Endothelial cell of umbilical vein (primary cell): ENCODE results near the gene FAM53A. TPM values are rescaled to one million over a fixed set of nuclear protein-coding genes. Genes with fewer than 3 reads are reported as not detected.

Experiments used
- BruUV-seq: library from RNA; stranded (reverse); fragments of 400-500 nt; replicated peaks from 2 replicates; lab custom pipeline; 2021; lab: Mats Ljungman, UMichigan
- CTCF ChIA-PET: fragments of 300-600, 350-600 bp; sonication (Branson Sonifier 250); formaldehyde crosslinking; loops from one replicate; lab custom pipeline; 2021; ENCODE audit warnings: antibody characterized with exemption, inconsistent platforms; lab: Charles Lee
- POLR2A ChIA-PET: fragments of 300-600, 350-600 bp; sonication (Branson Sonifier 250); formaldehyde crosslinking; loops from one replicate; lab custom pipeline; 2021; ENCODE audit warnings: antibody characterized with exemption, inconsistent platforms; lab: Charles Lee
- DNase-seq: peaks from one replicate; pipeline ENCODE4 v3.0.0-alpha.2; 2011; ENCODE audit warnings: low read depth, low spot score
- FAIRE-seq: peaks from 2 replicates; lab custom pipeline; 2011; peaks lifted over from hg19 to GRCh38; lab: Jason Lieb, UNC
- H2AFZ ChIP-seq: 2 replicates; pipeline ENCODE4 v1.6.0; 2012; ENCODE audit warnings: low read depth, low read length, control low read depth, inconsistent platforms
- H3K27ac ChIP-seq: 2 replicates; pipeline ENCODE4 v1.5.1; 2011; ENCODE audit warnings: low read depth, mild to moderate bottlenecking, control low read depth, low read length, moderate library complexity; ENCODE audit not compliant: insufficient read depth
- H3K27me3 ChIP-seq, 2 experiments: 2 replicates each; pipeline versions ENCODE4 v1.6.0 to v1.6.1; 2011; ENCODE audit warnings: low read length in 2 of 2, mixed read lengths in 1 of 2; ENCODE audit not compliant: control insufficient read depth in 2 of 2, insufficient read depth in 2 of 2
- H3K36me3 ChIP-seq, 2 experiments: 2 replicates in 1 of 2; 3 replicates in 1 of 2; pipeline ENCODE4 v1.5.1; 2011; ENCODE audit warnings: low read length in 2 of 2, mild to moderate bottlenecking in 1 of 2, moderate library complexity in 1 of 2; ENCODE audit not compliant: control insufficient read depth in 2 of 2, insufficient read depth in 2 of 2; ENCODE audit errors: extremely low read depth in 1 of 2
- H3K4me1 ChIP-seq: 3 replicates; pipeline ENCODE4 v1.5.1; 2011; ENCODE audit warnings: mild to moderate bottlenecking, low read length; ENCODE audit not compliant: control insufficient read depth, insufficient read depth; ENCODE audit errors: extremely low read depth
- H3K4me2 ChIP-seq: 2 replicates; pipeline ENCODE4 v1.6.1; 2011; ENCODE audit warnings: low read length, control low read depth, mixed read lengths; ENCODE audit not compliant: insufficient read depth
- H3K4me3 ChIP-seq, 3 experiments: fragments of 200-600 bp in 1 of 3; sonication (generic), shearing (Covaris generic) in 1 of 3; replicated peaks in 1 of 3; 2 replicates each; pipeline ENCODE4 v1.5.1; 2011 to 2016; ENCODE audit warnings: control low read depth in 3 of 3, low read length in 3 of 3, mild to moderate bottlenecking in 2 of 3, inconsistent platforms in 1 of 3, low read depth in 1 of 3, moderate library complexity in 1 of 3; ENCODE audit not compliant: insufficient read depth in 1 of 3
- H3K79me2 ChIP-seq: 2 replicates; pipeline ENCODE4 v1.6.0; 2012; ENCODE audit warnings: low read length, inconsistent platforms; ENCODE audit not compliant: control insufficient read depth, insufficient read depth
- H3K9ac ChIP-seq: replicated peaks from 2 replicates; pipeline ENCODE3; 2011; ENCODE audit warnings: low read length, control low read depth; ENCODE audit not compliant: insufficient read depth; ENCODE audit errors: extremely low read depth
- H3K9me1 ChIP-seq: replicated peaks from 3 replicates; pipeline ENCODE4 v1.6.0; 2011; ENCODE audit warnings: mild to moderate bottlenecking, low read length; ENCODE audit not compliant: control insufficient read depth, insufficient read depth; ENCODE audit errors: extremely low read depth
- H3K9me3 ChIP-seq: replicated peaks from 2 replicates; pipeline ENCODE4 v1.5.1; 2012; ENCODE audit warnings: low read length, inconsistent platforms; ENCODE audit not compliant: control insufficient read depth, insufficient read depth
- H4K20me1 ChIP-seq: replicated peaks from 2 replicates; pipeline ENCODE3; 2011; ENCODE audit warnings: mild to moderate bottlenecking, low read length; ENCODE audit not compliant: control insufficient read depth, insufficient read depth; ENCODE audit errors: extremely low read depth
- GATA2 ChIP-seq: IDR thresholded peaks from 2 replicates; pipeline ENCODE4 v1.7.0; 2011; ENCODE audit warnings: low read depth, mild to moderate bottlenecking, moderate library complexity, mixed read lengths, low read length; ENCODE audit not compliant: insufficient read length, insufficient read depth
- JUN ChIP-seq: IDR thresholded peaks from 2 replicates; pipeline ENCODE4 v1.6.1; 2011; ENCODE audit warnings: borderline replicate concordance, low read depth; ENCODE audit not compliant: insufficient read length, insufficient read depth
- POLR2A ChIP-seq: IDR thresholded peaks from 2 replicates; pipeline ENCODE4 v1.6.1; 2012; ENCODE audit warnings: low read depth, mild to moderate bottlenecking, control low read depth, low read length
- POLR2AphosphoS5 ChIP-seq: IDR thresholded peaks from 2 replicates; pipeline ENCODE4 v1.6.1; 2012; ENCODE audit warnings: low read depth, mild to moderate bottlenecking, control low read depth, low read length, moderate library complexity; ENCODE audit not compliant: insufficient read depth
- dilution Hi-C: fragments of 300-500 bp; cut with MboI; formaldehyde crosslinking; loops from one replicate; pipeline ENCODE4 v1.15.0; 2019; ENCODE audit warnings: low sequenced_read_pairs; ENCODE audit not compliant: extremely low pct_ligation_motif_present
- intact Hi-C: fragments of 100-400 bp; cut with micrococcal nuclease; formaldehyde crosslinking; loops from one replicate; pipeline ENCODE4 v1.10.0; 2022
- polyA plus RNA-seq, 4 experiments: library from polyadenylated mRNA; depleted of rRNA in 3 of 4; stranded (reverse) in 3 of 4; unstranded in 1 of 4; fragments of >200 nt; gene quantifications; 2 replicates each; pipeline versions ENCODE4 v1.2.1 to v1.2.3, GENCODE V29; 2011 to 2012; ENCODE audit warnings: missing spikeins in 1 of 4
- total RNA-seq: library from RNA; stranded (reverse); gene quantifications from 2 replicates; pipeline ENCODE4 v1.2.3, GENCODE V29; 2021
- TF ChIP-seq, protein P1 (sequence below): IDR thresholded peaks from 2 replicates; pipeline ENCODE4 v1.6.1; 2011; ENCODE audit not compliant: insufficient read depth, insufficient read length

FAM53A gene
- total and polyA plus RNA-seq, 2 donors (not counting 3 experiments of a cell fraction or from before 2014, with no cell fraction given): 1.3 to 1.7 TPM

- POLR2A ChIA-PET: no interaction called here
- Histone ChIP-seq H3K9me1 (no peaks in the 10 kb centered on the region), H3K9me3 (no peaks in the 10 kb centered on the region), H3K79me2 (no peaks in the 10 kb centered on the region), H2AFZ (no peak overlapping the region), H3K4me2 (no peak overlapping the region), H3K27me3 (no peaks in the 10 kb centered on the region), H3K27ac (no peak overlapping the region), H3K4me1 (no peaks in the 10 kb centered on the region), H3K36me3 (no peaks in the 10 kb centered on the region), H3K4me3 (no peak overlapping the region), H3K9ac (no peak overlapping the region), H4K20me1 (no peaks in the 10 kb centered on the region)
- FAIRE-seq (no peak), DNase-seq (no peak)
- CTCF ChIA-PET: no interaction called here
- TF ChIP-seq, protein P1, sequence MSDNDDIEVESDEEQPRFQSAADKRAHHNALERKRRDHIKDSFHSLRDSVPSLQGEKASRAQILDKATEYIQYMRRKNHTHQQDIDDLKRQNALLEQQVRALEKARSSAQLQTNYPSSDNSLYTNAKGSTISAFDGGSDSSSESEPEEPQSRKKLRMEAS: no peak
- TF ChIP-seq JUN (no peak), GATA2 (no peak), POLR2A (no peak), POLR2AphosphoS5 (no peak)
- dilution Hi-C loops (no loop called here), intact Hi-C loops (no loop called here)
- BruUV-seq: no TSS peak
Observed at GRCh38 chr4:1592068-1592708, 91.9 kb downstream of the FAM53A start.

DNA sequence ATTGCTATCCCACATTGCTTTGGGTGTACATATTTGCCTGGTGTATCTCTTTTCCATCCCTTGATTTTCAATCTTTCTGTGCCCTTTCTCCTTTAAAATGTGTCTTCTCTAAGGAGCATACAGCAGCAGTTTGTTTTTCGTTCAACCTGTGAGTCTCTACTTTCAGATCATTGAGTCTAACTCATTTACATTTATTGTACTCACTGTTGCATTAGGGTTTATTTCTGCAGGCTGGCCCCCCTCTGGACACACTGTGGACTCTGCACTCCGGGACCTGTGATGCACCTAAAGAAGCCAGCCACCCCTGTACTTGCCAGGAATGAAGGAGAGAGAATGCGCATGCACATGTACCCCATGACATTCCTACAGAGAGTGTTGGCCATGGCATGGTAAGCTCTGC is 93.0 kb downstream of the FAM53A start:
- intact Hi-C loops: no loop called here
- ChIA-PET POLR2A (no interaction called here), CTCF (no interaction called here)
- Histone ChIP-seq H3K4me1 (no peaks in the 10 kb centered on the region), H2AFZ (no peak overlapping the region), H3K4me2 (no peak overlapping the region), H3K36me3 (no peaks in the 10 kb centered on the region), H3K4me3 (no peak overlapping the region), H3K27ac (no peak overlapping the region), H3K9ac (no peak overlapping the region), H3K9me3 (no peaks in the 10 kb centered on the region), H3K27me3 (no peaks in the 10 kb centered on the region), H3K79me2 (no peaks in the 10 kb centered on the region), H3K9me1 (no peaks in the 10 kb centered on the region), H4K20me1 (no peaks in the 10 kb centered on the region)
- DNase-seq (no peak), FAIRE-seq (no peak)
- no TSS peak for BruUV-seq
- dilution Hi-C loops: no loop called here
- no peak for TF ChIP-seq POLR2AphosphoS5
